ENCODE measurements around the gene PLEKHG3. TPM values are rescaled to one million over a fixed set of nuclear protein-coding genes. Genes with fewer than 3 reads are reported as not detected.

The PLEKHG3 gene
- total RNA-seq, 2 donors from 2014 or later = 57.8 to 69.7 TPM

DNA sequence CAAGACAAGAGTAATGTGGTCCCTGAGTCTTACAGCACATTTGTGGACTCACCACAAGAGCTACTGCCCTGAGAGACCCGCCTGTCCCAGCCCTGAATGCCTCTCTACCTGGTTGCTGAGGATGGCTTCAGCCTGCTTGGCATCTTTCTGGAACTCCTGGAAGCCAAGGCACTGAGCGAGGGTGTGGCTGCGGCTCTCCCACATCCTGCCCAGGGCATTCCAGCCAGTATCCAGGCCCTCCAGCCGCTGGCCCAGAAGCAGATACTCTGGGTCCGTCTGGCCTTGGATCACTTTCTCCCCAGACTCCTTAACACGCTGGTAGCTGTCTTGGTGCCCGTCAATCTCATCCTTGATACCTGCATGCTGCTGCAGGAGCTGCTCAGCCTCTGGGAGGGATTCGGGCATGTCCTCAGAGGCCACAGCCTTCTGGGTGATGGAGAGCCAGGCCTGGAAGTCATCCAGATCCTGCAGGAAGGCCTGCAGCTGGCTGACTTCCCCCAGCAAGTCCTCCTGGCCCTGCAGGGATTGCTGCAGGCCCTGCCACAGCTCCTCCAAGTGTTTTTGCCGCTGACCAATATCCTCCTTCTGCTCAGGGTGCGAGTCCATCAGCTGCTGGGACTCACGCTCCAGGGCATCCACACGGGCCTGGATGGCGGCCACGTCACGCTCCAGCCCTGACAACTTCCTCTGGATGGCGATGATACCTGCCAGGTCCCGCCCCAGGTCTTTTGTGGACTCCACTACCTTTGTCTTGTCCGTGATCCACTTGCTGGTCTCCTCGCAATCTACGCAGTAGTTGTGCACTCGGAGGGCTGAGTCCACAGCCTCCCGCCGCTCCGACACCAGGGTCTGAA, 82.3 kb downstream of the PLEKHG3 start:
- intact Hi-C loops (cut with DNase I) = no loop called here
- Histone ChIP-seq H3K27me3 (replicated peaks; ENCODE audit: insufficient read depth) (no peaks in the 10 kb centered on the region), H3K9me3 (no peaks in the 10 kb centered on the region), H3K4me1 (replicated peaks) (no peaks in the 10 kb centered on the region), H3K4me3 (no peak overlapping the region), H3K27ac (no peak overlapping the region), H3K36me3 (no peaks in the 10 kb centered on the region)
- no peak for DNase-seq (ENCODE audit: low spot score)
- TF ChIP-seq POLR2A (IDR thresholded peaks at IDR 0.05) (no peak), POLR2AphosphoS5 (IDR thresholded peaks at IDR 0.05) (no peak)
- TF ChIP-seq, protein P1, sequence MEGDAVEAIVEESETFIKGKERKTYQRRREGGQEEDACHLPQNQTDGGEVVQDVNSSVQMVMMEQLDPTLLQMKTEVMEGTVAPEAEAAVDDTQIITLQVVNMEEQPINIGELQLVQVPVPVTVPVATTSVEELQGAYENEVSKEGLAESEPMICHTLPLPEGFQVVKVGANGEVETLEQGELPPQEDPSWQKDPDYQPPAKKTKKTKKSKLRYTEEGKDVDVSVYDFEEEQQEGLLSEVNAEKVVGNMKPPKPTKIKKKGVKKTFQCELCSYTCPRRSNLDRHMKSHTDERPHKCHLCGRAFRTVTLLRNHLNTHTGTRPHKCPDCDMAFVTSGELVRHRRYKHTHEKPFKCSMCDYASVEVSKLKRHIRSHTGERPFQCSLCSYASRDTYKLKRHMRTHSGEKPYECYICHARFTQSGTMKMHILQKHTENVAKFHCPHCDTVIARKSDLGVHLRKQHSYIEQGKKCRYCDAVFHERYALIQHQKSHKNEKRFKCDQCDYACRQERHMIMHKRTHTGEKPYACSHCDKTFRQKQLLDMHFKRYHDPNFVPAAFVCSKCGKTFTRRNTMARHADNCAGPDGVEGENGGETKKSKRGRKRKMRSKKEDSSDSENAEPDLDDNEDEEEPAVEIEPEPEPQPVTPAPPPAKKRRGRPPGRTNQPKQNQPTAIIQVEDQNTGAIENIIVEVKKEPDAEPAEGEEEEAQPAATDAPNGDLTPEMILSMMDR (IDR thresholded peaks at IDR 0.05) = no peak
- 84% methylated on average over 23 of the region's 24 CpGs for WGBS

GRCh38 chr14:64787619-64788018, 83.4 kb downstream of the PLEKHG3 start:
- Histone ChIP-seq H3K9me3 (no peaks in the 10 kb centered on the region), H3K4me3 (no peak overlapping the region), H3K27me3 (replicated peaks; ENCODE audit: insufficient read depth) (no peaks in the 10 kb centered on the region), H3K36me3 (no peaks in the 10 kb centered on the region), H3K4me1 (replicated peaks) (no peaks in the 10 kb centered on the region), H3K27ac (no peak overlapping the region)
- TF ChIP-seq, protein P1 (IDR thresholded peaks at IDR 0.05) = no peak
- TF ChIP-seq POLR2AphosphoS5 (IDR thresholded peaks at IDR 0.05) = no peak
- TF ChIP-seq POLR2A (IDR thresholded peaks at IDR 0.05) = no peak
- 96% methylated on average over 6 of the region's 6 CpGs for WGBS
- intact Hi-C loops (cut with DNase I) = no loop called here
- DNase-seq (ENCODE audit: low spot score) = no peak

GRCh38 chr14:64788706-64789105, 84.5 kb downstream of the PLEKHG3 start:
- Histone ChIP-seq H3K4me3 (no peak overlapping the region), H3K27ac (no peak overlapping the region), H3K36me3 (no peaks in the 10 kb centered on the region), H3K27me3 (replicated peaks; ENCODE audit: insufficient read depth) (no peaks in the 10 kb centered on the region), H3K4me1 (replicated peaks) (no peaks in the 10 kb centered on the region), H3K9me3 (no peaks in the 10 kb centered on the region)
- intact Hi-C loops (cut with DNase I) = no loop called here
- 8% methylated on average over 1 of the region's 1 CpG for whole genome bisulfite sequencing
- DNase-seq (ENCODE audit: low spot score) = no peak
- TF ChIP-seq, protein P1 (IDR thresholded peaks at IDR 0.05) = no peak
- TF ChIP-seq POLR2A (IDR thresholded peaks at IDR 0.05) (no peak), POLR2AphosphoS5 (IDR thresholded peaks at IDR 0.05) (no peak)

DNA sequence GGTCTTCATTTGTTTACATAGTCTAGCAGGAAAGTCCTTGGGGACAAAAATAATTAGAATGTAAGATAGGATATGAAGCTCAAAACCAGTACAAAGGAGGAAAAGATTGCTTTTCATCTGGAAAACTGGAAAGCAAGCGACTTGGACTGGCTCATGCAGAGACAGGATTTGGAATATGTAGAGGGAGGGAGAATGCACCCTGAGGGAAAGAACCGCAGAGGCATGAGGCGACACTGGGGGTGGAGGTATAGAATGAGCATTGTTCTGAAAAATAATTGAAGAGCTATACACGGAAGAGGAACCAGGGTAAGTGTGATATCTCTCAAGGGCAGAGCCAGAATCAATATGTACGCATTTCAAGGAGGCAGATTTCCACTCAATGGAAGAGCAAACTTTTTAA, 85.5 kb downstream of the PLEKHG3 start:
- Histone ChIP-seq H3K27me3 (replicated peaks; ENCODE audit: insufficient read depth) (no peaks in the 10 kb centered on the region), H3K36me3 (no peaks in the 10 kb centered on the region), H3K4me3 (no peak overlapping the region), H3K4me1 (replicated peaks) (no peaks in the 10 kb centered on the region), H3K27ac (no peak overlapping the region), H3K9me3 (no peaks in the 10 kb centered on the region)
- 67% methylated on average over 5 of the region's 5 CpGs for WGBS
- no peak for TF ChIP-seq POLR2AphosphoS5 (IDR thresholded peaks at IDR 0.05)
- no peak for TF ChIP-seq POLR2A (IDR thresholded peaks at IDR 0.05)
- TF ChIP-seq, protein P1 (IDR thresholded peaks at IDR 0.05) = no peak
- no peak for DNase-seq (ENCODE audit: low spot score)
- intact Hi-C loops (cut with DNase I) = no loop called here

GRCh38 chr14:64790478-64790877, 86.3 kb downstream of the PLEKHG3 start:
- H3K36me3 ChIP-seq = no peaks in the 10 kb centered on the region
- H3K9me3 ChIP-seq = no peaks in the 10 kb centered on the region
- no peak overlapping the region for H3K27ac ChIP-seq
- WGBS = 72% methylated on average over 6 of the region's 6 CpGs
- no peaks in the 10 kb centered on the region for H3K27me3 ChIP-seq (replicated peaks; ENCODE audit: insufficient read depth)
- DNase-seq (ENCODE audit: low spot score) = no peak
- no peak overlapping the region for H3K4me3 ChIP-seq
- TF ChIP-seq POLR2A (IDR thresholded peaks at IDR 0.05) = no peak
- TF ChIP-seq POLR2AphosphoS5 (IDR thresholded peaks at IDR 0.05) = no peak
- TF ChIP-seq, protein P1 (IDR thresholded peaks at IDR 0.05) = no peak
- intact Hi-C loops (cut with DNase I) = no loop called here
- no peaks in the 10 kb centered on the region for H3K4me1 ChIP-seq (replicated peaks)
